ENCODE measurements around the gene ASPM.
"Not testable (repeated sequence)": the region's sequence is repeated elsewhere in the genome, so short reads cannot be mapped to it uniquely, and the experiment has no call there.

ASPM gene

DNA sequence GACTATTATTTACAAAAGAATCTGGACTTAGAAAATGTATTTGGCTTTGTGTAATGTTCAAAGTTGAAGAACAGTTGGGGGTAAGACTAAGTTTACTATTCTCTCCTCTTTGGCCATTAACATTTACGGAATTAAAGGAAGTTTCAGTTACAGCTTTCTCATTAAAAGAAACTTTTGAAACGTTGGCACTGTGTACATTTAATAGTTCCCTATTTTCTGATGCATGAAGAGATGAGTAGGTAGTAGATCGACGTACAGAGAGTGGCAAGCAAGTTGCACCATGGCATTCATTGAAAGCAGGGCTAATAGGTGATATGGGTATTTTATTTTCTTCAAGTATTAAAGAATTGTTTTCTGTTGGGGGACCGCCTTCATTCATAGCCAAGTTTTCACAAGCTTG is 3.2 kb downstream of the ASPM start:
- DNase-seq (ENCODE audit: low read depth in 2 of 2), result no peak

DNA sequence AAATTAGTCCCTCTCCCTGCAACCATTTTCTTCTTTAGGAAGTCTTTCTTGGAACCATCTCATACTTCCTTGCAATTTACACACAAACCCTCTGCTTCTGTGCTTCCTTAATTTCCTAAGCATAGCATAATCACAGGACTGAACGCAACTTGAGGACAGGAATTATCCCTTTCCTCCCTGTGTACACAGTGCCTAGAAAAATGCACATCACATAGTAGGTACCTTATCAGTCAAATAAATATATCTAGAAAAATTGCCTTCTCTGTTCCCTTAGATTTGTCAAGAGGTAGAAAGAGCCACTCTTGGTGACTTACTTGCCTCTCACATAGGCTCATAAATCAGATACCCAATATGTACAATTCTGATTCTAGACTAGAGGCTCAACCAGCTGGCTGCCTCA is 4.9 kb downstream of the ASPM start:
- no peak for DNase-seq (ENCODE audit: low read depth in 2 of 2)

DNA sequence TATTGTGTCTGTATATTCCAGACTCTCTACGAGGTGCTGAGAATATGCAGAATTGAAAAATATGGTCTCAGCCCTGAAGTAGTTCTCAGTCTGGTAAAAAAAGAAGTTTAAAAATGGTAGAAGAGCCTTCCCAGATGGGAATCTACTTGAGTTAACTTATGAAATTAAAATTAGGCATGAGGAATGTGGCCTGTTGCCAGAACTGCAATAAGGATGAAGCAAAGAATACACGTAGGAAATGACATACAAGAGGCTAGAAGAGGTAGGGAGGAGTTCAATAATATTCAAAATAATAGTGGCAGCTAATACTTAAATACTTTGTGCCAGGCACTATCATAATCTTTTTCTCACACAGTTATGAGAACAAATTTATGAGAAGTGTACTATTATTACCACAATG is 6.3 kb downstream of the ASPM start:
- DNase-seq (ENCODE audit: low read depth in 2 of 2), result no peak

DNA sequence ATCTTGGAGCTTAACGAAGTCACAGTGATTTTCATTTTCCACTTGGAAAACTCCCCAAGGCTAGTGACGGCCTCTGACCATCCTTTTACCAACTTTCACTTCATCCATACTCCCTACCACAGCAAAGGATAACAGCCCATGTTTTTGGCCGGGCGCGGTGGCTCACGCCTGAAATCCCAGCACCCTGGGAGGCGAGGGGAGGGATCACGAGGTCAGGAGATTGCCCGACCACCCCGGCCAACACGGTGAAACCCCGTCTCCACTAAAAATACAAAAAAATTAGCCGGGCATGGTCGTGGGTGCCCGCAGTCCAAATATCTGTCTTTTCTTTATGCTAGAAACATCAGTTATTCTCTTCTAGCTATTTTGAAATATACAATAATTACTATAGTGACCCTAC is 7.3 kb downstream of the ASPM start:
- DNase-seq (ENCODE audit: low read depth in 2 of 2), result no peak

DNA sequence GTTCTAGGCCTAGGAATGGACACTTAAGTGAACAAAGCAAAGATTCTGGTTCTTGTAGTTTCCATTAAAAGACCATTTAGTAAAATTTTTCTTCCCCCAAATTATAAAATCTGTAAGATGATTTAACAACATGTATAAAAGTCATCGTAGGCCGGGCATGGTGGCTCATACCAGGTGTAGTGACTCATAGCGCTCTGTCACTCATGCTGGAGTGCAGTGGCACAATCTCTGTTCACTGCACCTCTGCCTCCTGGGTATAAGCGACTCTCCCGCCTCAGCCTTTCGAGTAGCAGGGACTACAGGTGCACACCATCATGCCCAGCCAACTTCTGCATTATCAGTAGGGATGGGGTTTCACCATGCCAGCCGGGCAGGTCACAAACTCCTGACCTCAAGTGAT is 9.1 kb downstream of the ASPM start:
- DNase-seq (ENCODE audit: low read depth in 2 of 2), result no peak

- DNase-seq (ENCODE audit: low read depth in 2 of 2), result no peak
Measured at GRCh38 chr1:197130677-197131304, 15.7 kb downstream of the ASPM start.

GRCh38 chr1:197129698-197130097 is 16.8 kb downstream of the ASPM start:
- DNase-seq (ENCODE audit: low read depth in 2 of 2), result no peak

GRCh38 chr1:197127246-197127912 is 19.1 kb downstream of the ASPM start:
- no peak for DNase-seq (ENCODE audit: low read depth in 2 of 2)

DNA sequence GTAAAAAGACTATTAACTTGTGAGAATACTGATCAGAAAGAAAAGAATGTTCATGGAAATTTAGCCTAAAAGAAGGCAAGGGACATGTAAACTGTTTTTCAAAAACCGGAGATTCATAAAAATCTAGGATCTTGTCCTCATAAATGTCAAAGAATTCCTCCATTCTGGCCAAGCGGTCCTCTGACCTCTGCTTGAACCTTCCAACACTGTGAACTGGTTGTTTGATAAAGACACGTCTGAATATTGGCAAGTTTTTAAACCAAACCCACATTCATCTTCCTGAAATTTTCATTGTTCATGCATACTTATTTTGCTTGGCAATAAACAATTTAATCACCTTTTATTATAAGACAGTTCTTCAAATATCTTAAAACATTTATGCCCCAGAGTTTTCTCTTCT is 19.8 kb downstream of the ASPM start:
- no peak for DNase-seq (ENCODE audit: low read depth in 2 of 2)

GRCh38 chr1:197124376-197124775 is 22.1 kb downstream of the ASPM start:
- DNase-seq (ENCODE audit: low read depth in 2 of 2), result no peak

DNA sequence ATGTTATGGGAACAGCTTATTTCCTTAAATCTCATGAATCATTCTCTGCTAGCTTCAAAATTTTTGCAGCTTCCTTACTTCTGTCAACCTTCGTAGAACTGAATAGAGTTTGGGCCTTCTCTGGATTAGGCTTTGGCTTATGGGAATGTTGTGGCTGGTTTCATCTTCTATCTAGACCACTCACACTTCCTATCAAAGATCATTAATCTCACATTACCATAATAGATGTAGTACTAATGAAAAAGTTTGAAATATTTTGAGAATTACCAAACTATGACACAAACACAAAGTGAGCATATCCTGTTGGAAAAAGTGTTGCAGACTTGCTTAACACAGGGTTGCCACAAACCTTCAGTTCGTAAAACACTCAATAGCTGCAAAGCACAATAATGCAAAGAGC is 30.3 kb downstream of the ASPM start:
- DNase-seq (ENCODE audit: low read depth in 2 of 2), result no peak

- DNase-seq (ENCODE audit: low read depth in 2 of 2), result no peak
Measured at GRCh38 chr1:197106869-197107268, 39.6 kb downstream of the ASPM start.

GRCh38 chr1:197103300-197103699 is 43.2 kb downstream of the ASPM start:
- DNase-seq (ENCODE audit: low read depth in 2 of 2), result no peak

- DNase-seq (ENCODE audit: low read depth in 2 of 2), result no peak
Measured at GRCh38 chr1:197101978-197102377, 44.5 kb downstream of the ASPM start.

GRCh38 chr1:197100677-197101076 is 45.8 kb downstream of the ASPM start:
- DNase-seq (ENCODE audit: low read depth in 2 of 2), result no peak

DNA sequence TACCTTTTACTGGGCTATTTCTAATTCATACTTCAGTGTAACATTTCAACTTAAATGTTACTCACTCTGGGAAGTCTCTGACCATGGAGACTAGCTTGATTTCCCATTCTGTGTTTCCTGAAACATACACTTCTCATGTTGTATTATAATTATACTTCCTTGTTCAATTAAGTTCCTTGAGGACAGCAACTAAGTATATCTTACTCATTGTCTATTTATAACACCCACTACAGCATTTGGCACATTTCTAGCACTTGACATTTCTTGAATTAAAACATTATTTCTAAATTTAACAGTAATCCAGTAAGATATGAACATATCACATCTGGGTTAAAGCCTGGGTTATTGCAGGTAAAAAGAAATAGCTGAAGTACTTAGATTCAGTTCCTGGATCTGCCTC is 47.0 kb downstream of the ASPM start:
- DNase-seq (ENCODE audit: low read depth in 2 of 2), result no peak

- not testable (repeated sequence) for DNase-seq (ENCODE audit: low read depth in 2 of 2)
Measured at GRCh38 chr1:197096971-197097370, 49.5 kb downstream of the ASPM start.

GRCh38 chr1:197096137-197096536 is 50.3 kb downstream of the ASPM start:
- no peak for DNase-seq (ENCODE audit: low read depth in 2 of 2)

- DNase-seq (ENCODE audit: low read depth in 2 of 2), result no peak
Measured at GRCh38 chr1:197093226-197093885, 53.1 kb downstream of the ASPM start.

GRCh38 chr1:197092491-197093023 is 53.9 kb downstream of the ASPM start:
- no peak for DNase-seq (ENCODE audit: low read depth in 2 of 2)

GRCh38 chr1:197083474-197083873 is 63.0 kb downstream of the ASPM start:
- DNase-seq (ENCODE audit: low read depth in 2 of 2), result no peak

GRCh38 chr1:197081117-197081753 is 65.2 kb downstream of the ASPM start:
- DNase-seq (ENCODE audit: low read depth in 2 of 2), result no peak

DNA sequence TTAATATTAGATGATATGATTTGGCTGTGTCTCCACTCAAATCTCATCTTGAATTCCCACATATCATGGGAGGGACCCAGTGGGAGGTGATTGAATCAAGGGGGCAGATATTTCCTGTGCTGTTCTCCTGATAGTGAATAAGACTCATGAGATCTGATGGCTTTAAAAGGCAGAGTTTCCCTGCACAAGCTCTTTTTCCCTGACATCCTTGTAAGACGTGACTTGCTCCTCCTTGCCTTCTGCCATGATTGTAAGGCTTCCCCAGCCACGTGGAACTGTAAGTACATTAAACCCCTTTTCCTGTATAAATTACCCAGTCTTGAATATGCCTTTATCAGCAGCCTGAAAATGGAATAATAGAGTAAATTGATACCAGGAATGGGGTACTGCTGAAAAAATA is 66.1 kb downstream of the ASPM start:
- DNase-seq (ENCODE audit: low read depth in 2 of 2), result no peak

All from stimulated activated CD8-positive, alpha-beta memory T cell treated with anti-CD3 and anti-CD28 coated beads, Interleukin-2, amount 100 ng/mL, for 1 hour (primary cell).